IPS DF 6.9 (cell line): Measurements from ENCODE around the gene DFFA.

Experiments used
- DNase-seq: peaks from one replicate; pipeline ENCODE4 v3.0.0-alpha.2; 2013; ENCODE audit warnings: low read depth, low spot score
- H3K27ac ChIP-seq: one replicate; pipeline ENCODE4 v1.5.1; 2013; ENCODE audit warnings: low read length, control low read depth
- H3K27me3 ChIP-seq: 2 replicates; pipeline ENCODE4 v1.6.1; 2013; ENCODE audit warnings: mild to moderate bottlenecking, low read length; ENCODE audit not compliant: control insufficient read depth, insufficient read depth
- H3K36me3 ChIP-seq: 2 replicates; pipeline ENCODE4 v1.6.1; 2013; ENCODE audit warnings: low read length; ENCODE audit not compliant: control insufficient read depth, insufficient read depth
- H3K4me1 ChIP-seq: 2 replicates; pipeline ENCODE4 v1.6.1; 2013; ENCODE audit warnings: low read length; ENCODE audit not compliant: control insufficient read depth, insufficient read depth
- H3K4me3 ChIP-seq: 2 replicates; pipeline ENCODE4 v1.5.1; 2013; ENCODE audit warnings: mild to moderate bottlenecking, low read length
- H3K9me3 ChIP-seq: 2 replicates; pipeline ENCODE4 v1.6.1; 2013; ENCODE audit warnings: low read length, inconsistent platforms; ENCODE audit not compliant: control insufficient read depth, insufficient read depth
- WGBS: extraction: QIAGEN DNeasy Blood & Tissue Kit; methylation state at CpG from one replicate; pipeline ENCODE4 v1.1.7; 2013; ENCODE audit warnings: mixed read lengths, missing lambda C conversion rate; ENCODE audit not compliant: insufficient read length, insufficient coverage; 5-methylcytosine and 5-hydroxymethylcytosine counted together

Gene DFFA

GRCh38 chr1:10472220-10473144 lies at the start of gene DFFA:
Gene DFFA, minus strand, starts transcription at chr1:10472529. Its CDS starts 71 bp downstream, at chr1:10472458.
- H3K36me3 ChIP-seq: peaks cover 9% of the 10 kb centered on the region; the same call in 1 of the 2 replicates
- H3K27ac ChIP-seq: no peak within 1 kb of the TSS
- H3K27me3 ChIP-seq: no peaks in the 10 kb centered on the region
- WGBS: no CpG with 5 or more reads among the region's 59 CpGs
- H3K4me1 ChIP-seq: no peaks in the 10 kb centered on the region
- DNase-seq: peak; percentile 93
- H3K4me3 ChIP-seq: peak within 1 kb of the TSS; percentile 76
- H3K9me3 ChIP-seq: no peaks in the 10 kb centered on the region

GRCh38 chr1:10521537-10522157 lies 49.3 kb upstream of the DFFA start:
- H3K27me3 ChIP-seq: no peaks in the 10 kb centered on the region
- no peak overlapping the region for H3K4me3 ChIP-seq
- no peaks in the 10 kb centered on the region for H3K9me3 ChIP-seq
- H3K4me1 ChIP-seq: peaks cover 4% of the 10 kb centered on the region; the same call in 1 of the 2 replicates
- WGBS: no CpG with 5 or more reads among the region's 8 CpGs
- H3K27ac ChIP-seq: no peak overlapping the region
- DNase-seq: no peak
- H3K36me3 ChIP-seq: no peaks in the 10 kb centered on the region

GRCh38 chr1:10520952-10521351 lies 48.6 kb upstream of the DFFA start:
- DNase-seq: no peak
- WGBS: no CpG with 5 or more reads among the region's 1 CpG
- Histone ChIP-seq H3K4me3 (no peak overlapping the region), H3K27me3 (no peaks in the 10 kb centered on the region), H3K27ac (no peak overlapping the region), H3K36me3 (no peaks in the 10 kb centered on the region), H3K9me3 (no peaks in the 10 kb centered on the region), H3K4me1 (peaks cover 4% of the 10 kb centered on the region; the same call in 1 of the 2 replicates)

- H3K4me3 ChIP-seq: no peak overlapping the region
- no peak for DNase-seq
- H3K36me3 ChIP-seq: no peaks in the 10 kb centered on the region
- no peak overlapping the region for H3K27ac ChIP-seq
- WGBS: no CpG with 5 or more reads among the region's 6 CpGs
- H3K27me3 ChIP-seq: no peaks in the 10 kb centered on the region
- peaks cover 4% of the 10 kb centered on the region; the same call in 1 of the 2 replicates for H3K4me1 ChIP-seq
- no peaks in the 10 kb centered on the region for H3K9me3 ChIP-seq
Measured at GRCh38 chr1:10520497-10520896, 48.2 kb upstream of the DFFA start.

DNA sequence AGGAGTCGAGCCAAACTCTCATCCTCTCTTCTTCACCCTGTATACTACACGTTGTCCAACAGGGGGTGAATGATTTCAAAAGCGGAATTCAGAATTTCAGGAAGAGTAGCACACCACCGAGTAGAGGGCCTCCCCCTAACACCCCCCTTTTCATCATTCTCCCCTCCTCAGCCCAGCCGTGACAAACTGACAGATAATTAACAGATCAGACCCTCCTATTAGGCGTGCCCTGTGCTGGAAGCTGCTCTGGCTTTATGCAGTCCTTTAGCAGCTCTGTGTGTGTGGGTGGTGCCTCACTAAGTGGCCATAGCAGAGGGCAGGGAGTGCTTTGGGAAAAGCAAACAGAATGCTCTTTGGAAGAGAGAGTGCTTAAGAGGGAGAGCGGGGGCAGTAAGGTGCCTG lies 46.7 kb upstream of the DFFA start:
- Histone ChIP-seq H3K27ac (no peak overlapping the region), H3K27me3 (no peaks in the 10 kb centered on the region), H3K9me3 (no peaks in the 10 kb centered on the region), H3K36me3 (no peaks in the 10 kb centered on the region), H3K4me3 (no peak overlapping the region), H3K4me1 (peaks cover 4% of the 10 kb centered on the region; the same call in 1 of the 2 replicates)
- WGBS: no CpG with 5 or more reads among the region's 7 CpGs
- DNase-seq: no peak

- Histone ChIP-seq H3K9me3 (no peaks in the 10 kb centered on the region), H3K4me3 (no peak overlapping the region), H3K27ac (no peak overlapping the region), H3K4me1 (peaks cover 4% of the 10 kb centered on the region; the same call in 1 of the 2 replicates), H3K36me3 (no peaks in the 10 kb centered on the region), H3K27me3 (no peaks in the 10 kb centered on the region)
- no CpG with 5 or more reads among the region's 2 CpGs for WGBS
- no peak for DNase-seq
Measured at GRCh38 chr1:10517677-10517982, 45.3 kb upstream of the DFFA start.

- DNase-seq: no peak
- Histone ChIP-seq H3K4me3 (no peak overlapping the region), H3K36me3 (no peaks in the 10 kb centered on the region), H3K27me3 (no peaks in the 10 kb centered on the region), H3K9me3 (no peaks in the 10 kb centered on the region), H3K27ac (no peak overlapping the region), H3K4me1 (peaks cover 4% of the 10 kb centered on the region; the same call in 1 of the 2 replicates)
- no CpG with 5 or more reads among the region's 8 CpGs for WGBS
Measured at GRCh38 chr1:10516925-10517676, 44.8 kb upstream of the DFFA start.

DNA sequence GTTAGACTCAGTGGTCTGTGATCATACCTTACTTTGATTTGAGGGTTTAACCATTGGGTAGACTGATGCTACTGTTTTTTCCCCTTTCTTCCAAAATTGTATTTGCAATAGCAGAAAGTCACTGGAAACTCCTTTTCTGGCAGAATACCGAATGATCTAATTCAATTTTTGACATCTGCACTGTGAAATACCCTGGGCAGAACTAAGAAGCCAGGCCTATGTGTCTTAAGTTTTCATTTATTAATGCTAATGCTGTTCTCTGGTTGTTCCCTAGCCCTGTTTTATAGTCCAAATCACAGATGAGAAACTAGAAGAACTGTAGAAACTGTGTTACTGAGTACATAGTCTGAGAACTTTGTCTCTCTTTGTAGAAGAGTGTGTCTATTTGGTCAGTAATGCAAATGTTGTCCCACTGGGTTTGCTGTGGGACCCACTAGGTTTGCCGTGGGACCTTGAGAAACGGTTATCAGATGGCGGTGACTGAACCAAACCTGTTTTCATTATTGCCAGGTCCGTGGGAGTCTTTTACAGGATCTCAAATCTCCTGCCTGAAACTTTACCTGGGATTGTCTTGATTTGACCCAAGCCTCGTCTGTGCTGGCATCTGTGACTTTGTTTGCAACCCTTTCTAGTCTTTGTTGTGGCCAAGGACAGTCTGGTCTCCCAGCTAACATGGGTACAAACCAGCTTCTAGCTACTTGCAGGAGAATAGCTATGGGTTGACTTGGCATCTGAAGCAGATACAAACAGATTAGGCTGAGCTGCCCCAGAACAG lies 43.8 kb upstream of the DFFA start:
- Histone ChIP-seq H3K27ac (no peak overlapping the region), H3K27me3 (no peaks in the 10 kb centered on the region), H3K9me3 (no peaks in the 10 kb centered on the region), H3K4me1 (peaks cover 4% of the 10 kb centered on the region; the same call in 1 of the 2 replicates), H3K4me3 (no peak overlapping the region), H3K36me3 (no peaks in the 10 kb centered on the region)
- no peak for DNase-seq
- no CpG with 5 or more reads among the region's 6 CpGs for WGBS

GRCh38 chr1:10515301-10515975 lies 43.1 kb upstream of the DFFA start:
- peaks cover 4% of the 10 kb centered on the region; the same call in 1 of the 2 replicates for H3K4me1 ChIP-seq
- H3K27ac ChIP-seq: no peak overlapping the region
- no peak overlapping the region for H3K4me3 ChIP-seq
- WGBS: no CpG with 5 or more reads among the region's 10 CpGs
- no peak for DNase-seq
- no peaks in the 10 kb centered on the region for H3K36me3 ChIP-seq
- H3K27me3 ChIP-seq: no peaks in the 10 kb centered on the region
- no peaks in the 10 kb centered on the region for H3K9me3 ChIP-seq
